ENCODE results near the gene NTPCR.
"Not testable (repeated sequence)": the region's sequence is repeated elsewhere in the genome, so short reads cannot be mapped to it uniquely, and the experiment has no call there.

The NTPCR gene, protein sequence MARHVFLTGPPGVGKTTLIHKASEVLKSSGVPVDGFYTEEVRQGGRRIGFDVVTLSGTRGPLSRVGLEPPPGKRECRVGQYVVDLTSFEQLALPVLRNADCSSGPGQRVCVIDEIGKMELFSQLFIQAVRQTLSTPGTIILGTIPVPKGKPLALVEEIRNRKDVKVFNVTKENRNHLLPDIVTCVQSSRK

GRCh38 chr1:232950197-232951176, at the start of gene NTPCR:
NTPCR (plus strand) TSS chr1:232950611; CDS start chr1:232950711, 100 bp downstream.
- DNase-seq: peak; percentile 93 to 94

DNA sequence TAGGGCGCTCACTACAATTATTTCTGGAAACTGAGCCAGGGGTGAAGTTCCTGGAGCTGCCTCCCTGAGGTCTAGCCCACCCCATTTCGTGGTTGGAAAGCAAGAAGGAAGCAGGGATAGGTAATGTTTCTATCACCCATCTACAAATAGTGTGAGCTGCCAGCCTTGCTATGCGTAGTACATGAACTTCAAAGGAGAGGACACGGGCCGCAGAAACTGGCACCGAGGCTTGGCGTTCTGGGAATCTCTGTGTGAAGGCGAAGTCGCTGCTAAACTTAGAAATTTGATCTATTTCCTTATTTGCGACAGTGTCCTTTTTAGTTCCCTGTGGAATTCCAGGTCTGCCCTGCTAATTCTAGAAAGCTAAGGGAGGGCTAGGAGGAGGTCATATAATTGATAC, 49.6 kb upstream of the NTPCR start:
- DNase-seq: no peak

GRCh38 chr1:232901255-232901654, 49.2 kb upstream of the NTPCR start:
- no peak for DNase-seq

GRCh38 chr1:232902774-232903350, 47.5 kb upstream of the NTPCR start:
- no peak for DNase-seq

- no peak for DNase-seq
Observed at GRCh38 chr1:232904131-232904530, 46.3 kb upstream of the NTPCR start.

- DNase-seq: no peak
Observed at GRCh38 chr1:232904566-232904965, 45.8 kb upstream of the NTPCR start.

DNA sequence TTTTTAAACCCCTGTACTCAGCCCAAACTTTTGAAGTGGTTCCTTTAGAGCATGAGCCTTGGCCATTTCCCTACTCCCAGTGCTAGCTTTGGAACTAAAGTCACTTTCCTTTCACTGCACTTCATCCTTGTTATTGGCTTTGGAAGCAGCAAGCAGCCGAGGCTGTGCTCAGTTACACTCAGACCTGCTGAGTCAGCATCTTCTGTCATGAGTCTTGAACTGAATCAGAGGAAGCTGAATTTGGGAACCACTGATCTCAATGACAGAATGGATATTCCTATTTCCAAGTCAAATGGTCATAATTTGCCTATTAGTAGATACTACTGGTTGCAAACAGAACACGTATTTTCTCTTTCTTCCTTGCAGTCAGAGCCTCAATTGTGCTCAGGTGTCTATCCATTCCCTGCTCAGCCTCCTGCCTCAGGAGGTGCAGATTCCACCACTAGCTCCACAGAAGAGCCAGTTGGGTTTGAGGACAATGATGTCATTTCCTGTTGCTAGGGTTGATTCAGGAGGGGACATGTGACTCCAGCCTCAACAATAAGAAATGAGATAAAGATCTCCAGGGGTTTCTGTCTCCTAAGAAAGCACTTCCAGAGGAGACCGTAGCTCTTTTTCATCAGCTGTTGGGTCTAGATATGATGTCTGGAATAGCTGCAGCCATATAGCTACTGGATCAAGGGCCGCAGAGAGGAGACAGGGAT, 44.9 kb upstream of the NTPCR start:
- DNase-seq: no peak

DNA sequence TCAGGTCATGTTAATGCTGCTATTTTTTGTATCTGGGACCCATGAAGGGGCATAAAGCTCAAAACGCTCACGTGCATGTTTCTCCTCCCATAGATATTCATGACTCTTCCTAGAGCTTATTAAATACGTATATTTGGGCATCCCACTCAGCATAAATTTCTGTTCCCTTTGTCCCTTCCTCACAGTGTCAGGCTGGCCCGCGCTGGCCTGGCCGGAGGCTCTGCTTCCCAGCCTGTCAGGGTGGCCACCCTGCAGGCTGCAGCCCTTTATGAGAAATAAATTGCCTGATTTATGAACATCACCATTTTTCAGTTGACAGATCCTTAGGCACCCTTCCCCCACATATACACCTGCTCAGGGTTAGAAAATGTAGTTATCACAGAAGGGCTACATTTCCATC, 44.0 kb upstream of the NTPCR start:
- DNase-seq: no peak

DNA sequence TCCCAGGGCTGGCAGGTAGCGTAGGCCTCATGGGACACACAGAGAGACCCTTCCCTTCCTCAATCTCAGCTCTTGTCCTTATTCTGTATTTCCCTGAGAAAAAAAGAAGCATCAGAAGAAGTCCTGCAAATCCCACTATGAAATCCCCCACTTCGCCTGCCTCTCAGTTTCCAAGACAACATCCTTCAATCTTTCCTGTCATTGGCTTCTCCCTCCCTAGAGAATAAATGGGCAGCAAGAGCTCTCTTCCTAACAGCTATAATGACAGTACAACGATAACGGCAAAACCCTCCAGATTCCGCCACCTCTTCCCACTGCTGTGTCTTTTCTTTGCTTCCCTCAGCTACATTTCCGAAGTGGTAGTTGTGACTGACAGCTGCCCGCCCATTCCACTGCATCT, 41.6 kb upstream of the NTPCR start:
- DNase-seq: no peak

GRCh38 chr1:232909752-232910151, 40.7 kb upstream of the NTPCR start:
- DNase-seq: no peak

GRCh38 chr1:232911027-232911599, 39.3 kb upstream of the NTPCR start:
- no peak for DNase-seq

GRCh38 chr1:232912845-232913580, 37.4 kb upstream of the NTPCR start:
- no peak for DNase-seq

DNA sequence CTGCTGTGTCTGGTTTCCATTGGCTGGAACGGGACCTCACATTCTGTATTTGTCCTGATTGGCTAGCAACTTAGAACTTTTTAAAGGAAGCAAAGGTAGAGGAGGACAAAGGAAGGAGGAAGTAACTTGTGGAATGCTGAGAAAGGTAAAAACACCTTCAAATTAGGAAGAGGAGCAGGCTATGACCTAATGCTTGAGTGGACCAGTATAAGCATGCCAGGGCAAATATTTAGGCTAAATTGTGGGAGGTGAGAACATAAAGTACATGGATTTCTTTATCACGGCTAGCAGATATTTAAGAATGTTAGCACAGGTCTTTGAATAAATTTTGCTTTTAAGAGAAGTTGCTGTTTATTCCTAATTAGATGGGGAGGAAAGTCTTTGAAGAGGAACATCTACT, 36.1 kb upstream of the NTPCR start:
- DNase-seq: not testable (repeated sequence)

GRCh38 chr1:232915212-232915611, 35.2 kb upstream of the NTPCR start:
- DNase-seq: no peak

DNA sequence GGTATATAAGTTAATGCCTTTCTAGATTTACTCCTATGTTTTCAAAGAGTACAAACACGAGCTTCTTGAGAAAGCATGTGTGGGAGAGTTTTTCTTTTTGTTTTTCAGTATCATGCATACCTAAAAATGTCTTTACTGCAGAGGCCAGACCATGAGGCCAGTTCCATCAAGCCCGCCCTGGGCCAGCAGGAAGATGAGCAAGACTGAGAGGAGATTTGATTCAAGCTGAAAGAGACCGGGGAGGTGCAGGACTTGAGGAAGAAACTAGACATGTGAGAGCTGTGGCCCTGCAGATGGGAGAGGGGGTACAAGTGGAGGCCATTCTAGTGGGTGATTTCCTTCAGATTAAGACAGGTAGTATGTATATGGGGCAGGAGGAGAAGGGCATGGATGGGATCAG, 33.4 kb upstream of the NTPCR start:
- no peak for DNase-seq

DNA sequence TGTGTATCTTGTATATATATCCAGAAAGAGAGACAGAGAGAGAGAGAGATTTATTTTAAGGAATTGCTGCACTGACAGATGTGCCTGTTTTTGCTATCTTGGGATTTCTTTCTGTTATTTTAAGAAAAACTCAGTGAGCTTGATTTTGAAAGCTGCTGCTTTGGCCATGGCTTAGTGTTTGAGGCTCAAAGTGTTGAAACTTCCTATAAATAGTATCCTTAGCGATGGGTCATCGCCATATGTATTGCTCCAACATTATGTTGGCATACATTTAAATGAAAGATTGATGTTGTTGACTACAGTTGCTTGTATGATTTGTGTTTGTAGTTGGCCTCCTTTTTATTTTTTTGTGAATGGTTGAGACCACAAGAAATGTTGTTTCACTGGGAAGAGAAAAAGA, 29.0 kb upstream of the NTPCR start:
- DNase-seq: no peak

- DNase-seq: no peak
Observed at GRCh38 chr1:232922485-232922884, 27.9 kb upstream of the NTPCR start.

GRCh38 chr1:232923739-232924386, 26.5 kb upstream of the NTPCR start:
- DNase-seq: peak; percentile 28 to 64

GRCh38 chr1:232924874-232925273, 25.5 kb upstream of the NTPCR start:
- no peak for DNase-seq

GRCh38 chr1:232925421-232926220, 24.8 kb upstream of the NTPCR start:
- DNase-seq: no peak

- not testable (repeated sequence) for DNase-seq
Observed at GRCh38 chr1:232927166-232927565, 23.2 kb upstream of the NTPCR start.
